SIG-M5 (cell line): ENCODE results near the gene MB21D2.

ENCODE experiments used
- DNase-seq: peaks from one replicate; lab custom pipeline; 2025; lab: John Stamatoyannopoulos, UW

The MB21D2 gene

DNA sequence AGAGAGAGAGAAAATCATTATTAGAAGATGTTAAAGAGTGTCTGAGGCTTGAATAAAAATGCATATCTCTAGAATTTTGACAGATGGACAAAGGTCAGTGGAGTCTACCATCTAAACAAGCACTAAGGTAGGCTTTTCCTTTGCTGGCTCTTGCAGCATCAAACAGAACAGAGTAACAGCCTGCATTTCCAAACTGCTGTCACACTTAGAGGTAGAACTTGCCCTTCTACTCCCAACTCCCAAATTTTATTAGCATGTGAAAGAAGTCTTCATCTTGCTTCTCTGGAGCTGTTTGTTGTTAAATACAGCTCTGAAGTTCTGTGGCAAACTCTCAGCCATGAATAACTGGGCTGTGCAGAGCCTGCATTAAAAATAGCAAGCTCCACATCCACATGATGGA lies 4.1 kb upstream of the MB21D2 start:
- no peak for DNase-seq

DNA sequence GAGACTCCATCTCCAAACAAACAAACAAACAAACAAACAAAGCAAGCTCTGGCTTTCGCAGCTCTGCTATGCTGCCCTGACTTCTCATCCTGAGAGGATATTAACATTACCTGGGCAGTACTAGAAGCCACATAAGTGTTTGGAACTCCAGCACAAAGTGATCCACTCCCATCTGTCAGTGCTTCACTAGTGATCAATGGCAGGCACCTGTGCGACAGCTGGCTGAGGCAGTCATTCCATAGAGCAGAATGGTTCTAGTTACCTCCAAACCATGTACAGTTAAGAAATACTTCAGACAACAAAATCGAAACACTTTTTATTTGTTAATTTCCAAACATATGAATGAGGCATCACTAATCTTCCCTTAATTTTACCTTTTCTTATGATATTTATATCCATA lies 2.8 kb upstream of the MB21D2 start:
- no peak for DNase-seq

DNA sequence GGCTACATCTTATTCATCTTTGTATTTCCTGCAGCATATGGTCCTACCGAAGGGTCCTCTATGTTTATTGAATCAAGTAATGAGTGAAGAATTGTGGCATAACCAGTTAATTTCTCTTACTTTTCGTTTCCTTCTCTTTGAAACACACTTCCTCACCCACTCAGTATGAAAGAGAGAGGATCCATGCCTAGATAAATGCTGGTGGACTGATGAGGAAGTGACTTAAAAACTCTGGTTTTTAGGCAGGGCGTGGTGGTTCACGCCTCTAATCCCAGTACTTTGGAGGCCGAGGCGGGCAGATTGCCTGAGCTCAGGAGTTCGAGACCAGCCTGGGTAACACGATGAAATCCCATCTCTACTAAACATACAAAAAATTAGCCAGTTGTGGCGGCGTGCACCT lies 2.2 kb upstream of the MB21D2 start:
- DNase-seq = no peak

DNA sequence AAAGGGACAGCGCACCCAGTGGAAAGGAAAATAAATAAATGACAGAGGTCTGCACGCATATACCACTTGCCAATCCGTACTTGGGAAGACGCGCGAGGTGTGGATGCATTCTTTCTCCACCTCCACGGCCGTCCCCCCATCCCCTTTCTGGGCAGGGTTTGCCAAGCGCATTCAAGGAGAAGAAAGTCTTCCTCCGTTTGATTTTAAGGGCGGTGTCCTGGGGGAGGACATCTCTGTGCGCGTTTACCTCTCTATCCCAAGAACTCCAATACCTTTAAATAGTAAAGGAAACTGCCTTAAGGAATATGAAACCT lies 576 bp upstream of the MB21D2 start:
- DNase-seq = no peak

DNA sequence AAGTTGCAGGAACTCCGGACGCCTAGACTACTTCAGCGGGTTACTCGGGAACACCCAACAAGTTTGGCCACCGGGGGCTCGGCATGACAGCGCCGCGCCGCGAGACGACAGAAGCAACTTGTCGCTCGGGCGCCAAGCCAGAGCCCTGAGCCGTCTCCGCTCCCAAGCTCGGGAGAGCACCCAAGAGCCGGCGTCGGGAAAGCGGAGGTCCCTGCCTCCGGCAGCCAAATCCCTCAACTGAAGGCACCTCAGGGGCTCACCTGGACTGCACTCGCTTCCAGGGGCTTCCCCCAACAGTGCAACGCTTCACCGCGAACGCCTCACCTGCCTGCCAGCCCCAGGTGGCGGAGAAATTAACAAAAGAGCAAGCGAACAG lies 640 bp downstream of the MB21D2 start:
- DNase-seq = no peak

DNA sequence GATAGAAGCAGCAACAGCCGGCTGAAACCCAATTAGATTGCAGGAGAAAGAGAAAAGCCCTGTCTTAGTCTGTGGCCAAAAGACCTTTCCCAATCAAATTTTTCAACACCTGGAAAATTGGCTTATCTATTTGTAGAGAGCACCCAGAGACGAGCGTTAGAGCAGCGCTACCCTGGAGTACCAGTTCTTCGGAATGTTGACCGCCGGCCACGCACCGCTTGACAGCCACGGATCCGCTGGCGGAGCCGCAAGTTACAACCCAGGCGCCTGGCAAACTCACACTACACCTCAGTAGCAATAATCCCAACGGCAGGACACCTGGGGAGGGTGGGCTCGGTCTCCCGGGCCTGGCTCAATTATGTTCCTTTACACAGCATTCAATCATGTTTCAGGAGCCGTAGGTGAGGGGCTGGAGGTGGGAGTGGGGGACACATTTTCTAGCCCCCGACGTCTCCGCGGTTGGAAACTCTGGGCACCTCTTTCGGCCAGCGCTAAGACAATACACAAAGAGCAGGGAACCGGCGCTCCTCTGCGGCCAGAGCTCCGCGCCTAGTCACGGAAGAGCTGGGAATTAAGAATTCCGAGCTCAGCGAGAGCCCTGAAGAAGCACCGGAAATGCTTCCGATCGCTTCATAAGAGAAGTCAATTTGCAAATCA lies 1.2 kb downstream of the MB21D2 start:
- no peak for DNase-seq

DNA sequence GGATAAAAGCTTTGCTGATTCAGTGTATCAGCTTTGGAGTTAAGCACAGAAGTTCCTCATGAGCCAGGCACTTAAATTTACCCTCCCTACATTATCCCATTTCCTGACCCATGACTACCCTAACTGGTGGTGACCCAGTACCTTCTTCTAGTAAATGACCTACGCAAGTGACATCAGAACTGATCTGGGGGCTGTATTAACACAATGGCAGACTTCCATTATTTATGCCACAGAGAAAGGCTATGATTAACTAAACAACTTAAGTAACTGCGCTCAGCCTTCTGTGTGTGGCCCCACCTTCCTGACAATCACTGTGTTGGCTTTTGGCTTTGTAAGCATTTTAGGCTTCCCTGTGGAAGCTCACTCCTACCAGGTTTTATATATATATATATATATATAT lies 1.9 kb downstream of the MB21D2 start:
- no peak for DNase-seq

DNA sequence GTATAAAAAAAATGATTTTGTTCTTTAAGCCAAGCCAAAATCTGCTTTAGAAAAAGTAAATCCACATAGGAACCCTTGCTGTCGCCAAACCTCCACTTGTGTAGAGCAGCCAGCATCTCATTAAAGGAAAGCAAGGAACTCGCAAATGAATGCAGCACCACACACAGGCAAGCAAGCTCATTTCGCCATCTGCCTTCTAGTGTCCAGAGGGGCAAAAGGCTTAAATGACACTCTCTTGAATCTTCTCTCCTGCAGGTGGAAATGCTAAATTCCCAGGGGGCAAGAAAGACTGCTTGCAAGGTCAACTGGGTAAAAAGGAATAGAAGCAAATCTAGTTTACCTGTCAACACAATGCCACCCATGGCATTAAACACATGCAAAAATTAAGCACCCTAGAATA lies 2.4 kb downstream of the MB21D2 start:
- DNase-seq = no peak

DNA sequence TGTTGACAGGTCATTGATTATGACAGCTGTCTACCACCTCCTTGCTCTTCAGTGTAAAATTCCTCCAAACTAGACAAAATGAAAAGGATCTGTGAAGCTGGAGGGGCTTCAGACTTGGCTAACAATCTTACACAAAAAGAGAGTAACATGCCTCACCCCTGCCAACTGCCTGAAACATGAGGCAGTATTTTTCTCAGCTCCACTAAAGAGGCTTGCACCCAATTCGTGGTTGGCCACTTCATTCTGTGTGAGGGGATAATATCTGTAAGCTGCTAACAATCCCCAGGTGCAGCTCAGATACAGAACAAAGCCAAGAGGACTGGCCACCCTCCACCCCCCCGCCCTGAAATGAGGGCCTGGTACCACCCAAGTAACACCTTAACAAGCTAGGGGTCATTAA lies 2.8 kb downstream of the MB21D2 start:
- DNase-seq = no peak

DNA sequence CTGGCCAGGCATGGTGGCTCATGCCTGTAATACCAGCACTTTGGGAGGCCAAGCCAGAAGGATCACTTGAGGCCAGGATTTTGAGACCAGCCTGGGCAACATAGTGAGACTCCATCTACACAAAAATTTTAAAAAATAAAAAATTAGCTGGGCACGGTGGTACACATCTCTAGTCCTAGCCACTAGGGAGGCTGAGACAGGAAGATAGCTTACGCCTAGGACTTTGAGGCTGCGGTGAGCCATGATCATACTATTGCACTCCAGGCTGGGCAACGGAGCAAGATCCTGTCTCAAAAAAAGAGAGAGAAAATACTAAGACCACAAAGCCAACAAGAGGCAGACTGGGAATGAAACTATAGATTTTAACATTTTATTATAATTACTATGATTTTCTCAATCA lies 4.1 kb downstream of the MB21D2 start:
- no peak for DNase-seq

DNA sequence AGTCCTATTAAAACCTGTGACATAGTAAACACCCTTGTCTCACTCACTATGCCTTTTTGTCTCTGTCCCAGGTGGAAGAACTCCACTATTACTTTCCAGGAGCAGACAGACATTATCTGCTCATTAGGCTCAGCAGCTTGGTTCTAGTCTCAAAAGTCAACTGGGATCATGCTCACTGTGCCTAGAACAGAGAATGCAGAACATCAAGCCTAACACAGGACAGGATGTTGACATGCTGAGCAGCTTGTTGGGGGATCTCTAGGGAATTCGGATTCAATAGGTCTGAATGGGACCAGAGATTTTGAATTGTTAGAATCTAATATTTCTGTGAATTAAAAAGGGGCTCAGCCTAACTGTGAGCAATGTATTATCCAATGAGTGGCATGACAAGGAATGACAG lies 6.4 kb downstream of the MB21D2 start:
- DNase-seq = no peak

DNA sequence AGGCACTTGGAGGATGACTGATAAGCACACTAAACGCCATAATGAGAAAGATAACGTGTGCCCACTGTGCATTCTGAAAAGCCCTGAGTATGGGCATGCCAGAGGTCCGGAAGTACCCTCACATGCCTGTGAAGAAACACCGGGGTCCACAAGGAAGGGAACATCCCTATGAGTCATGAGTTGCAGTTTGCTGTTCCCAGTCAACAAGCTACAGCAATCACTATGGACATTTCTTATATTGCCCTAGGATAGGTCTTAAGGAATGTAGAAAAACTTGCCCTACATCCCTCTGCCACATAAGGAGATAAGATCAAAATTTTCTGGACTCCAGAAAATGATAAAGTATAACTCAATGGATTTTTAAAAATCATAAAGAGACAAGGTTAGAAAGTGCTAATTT lies 9.9 kb downstream of the MB21D2 start:
- DNase-seq = no peak

DNA sequence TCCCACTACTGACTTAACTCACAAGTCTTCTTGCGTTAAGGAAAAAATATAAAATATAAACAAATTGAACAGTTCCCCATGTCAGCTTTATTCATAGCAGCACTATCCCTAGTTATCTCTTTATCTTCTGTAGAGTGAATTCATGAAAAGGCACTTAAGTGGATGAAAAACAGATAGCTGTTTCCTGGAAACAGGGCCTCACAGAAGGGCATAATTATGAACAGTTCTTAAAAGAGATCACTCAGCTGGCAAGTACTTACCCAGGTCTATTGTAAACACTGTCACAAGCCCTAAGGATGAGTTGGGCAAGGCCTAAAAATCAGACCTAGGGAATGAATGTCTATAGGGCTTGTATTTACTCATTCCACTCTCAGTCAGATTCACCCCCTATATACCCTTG lies 10.7 kb downstream of the MB21D2 start:
- no peak for DNase-seq

DNA sequence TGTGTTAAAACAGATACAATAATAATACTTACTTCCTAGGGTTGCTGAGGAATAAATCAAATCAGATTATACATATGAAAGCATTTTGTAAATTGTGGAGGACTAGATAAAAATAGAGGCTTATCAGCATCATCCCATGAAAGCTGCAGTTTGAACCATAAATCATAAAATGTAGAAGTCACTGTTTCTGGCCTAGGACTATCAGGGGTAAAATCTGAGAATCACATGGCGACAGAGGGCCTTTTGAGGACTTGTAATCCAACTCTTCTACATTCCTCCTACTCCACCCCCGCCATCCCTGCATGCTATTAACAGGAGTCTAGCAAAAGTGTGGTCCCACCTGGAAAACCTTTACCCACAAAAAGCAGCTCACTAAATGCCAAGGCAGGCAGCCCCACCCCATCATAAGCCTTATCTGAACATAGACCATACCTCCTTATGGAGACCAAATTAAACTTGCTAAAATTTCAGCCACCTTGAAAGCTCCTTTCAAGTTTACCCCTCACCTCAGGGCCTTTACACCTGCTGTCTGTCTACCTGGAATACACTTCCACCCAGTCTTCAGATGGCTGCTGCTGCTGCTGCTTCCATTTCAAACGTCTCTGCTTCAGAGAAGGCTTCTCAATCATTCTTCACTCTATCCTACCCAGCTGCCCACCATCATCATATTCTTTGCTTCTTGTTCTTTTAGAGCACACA lies 11.5 kb downstream of the MB21D2 start:
- no peak for DNase-seq

DNA sequence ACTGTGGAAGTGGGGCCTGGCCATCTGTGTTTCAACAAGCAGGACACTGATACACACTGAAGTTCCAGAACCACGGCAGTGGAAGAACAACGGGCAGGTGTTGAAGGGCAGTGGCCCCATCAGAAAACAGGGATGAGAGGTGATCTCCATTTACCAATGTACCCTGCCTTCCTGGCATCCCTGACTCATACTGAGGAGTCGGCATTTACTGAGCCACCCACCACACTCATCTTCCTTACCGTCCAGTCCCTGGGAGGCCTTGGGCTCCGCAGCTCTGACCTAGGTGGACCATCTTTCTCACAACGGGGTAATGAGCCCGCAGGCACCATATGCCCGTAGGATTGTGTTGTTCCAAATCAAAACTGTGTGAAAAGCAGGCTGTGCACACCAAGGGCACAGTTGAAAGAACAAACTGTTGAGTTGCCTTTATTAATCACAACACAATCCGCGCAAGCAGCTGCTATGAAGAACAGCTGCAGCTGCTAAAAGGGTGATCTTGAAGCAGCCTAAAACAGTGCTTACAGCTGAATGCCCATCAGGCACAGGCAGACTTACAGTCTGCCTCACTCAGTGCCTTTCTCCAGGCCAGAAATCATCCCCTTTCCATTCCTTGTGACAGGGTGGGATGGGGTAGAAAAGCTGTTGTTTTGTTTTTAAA lies 12.9 kb downstream of the MB21D2 start:
- DNase-seq = no peak

DNA sequence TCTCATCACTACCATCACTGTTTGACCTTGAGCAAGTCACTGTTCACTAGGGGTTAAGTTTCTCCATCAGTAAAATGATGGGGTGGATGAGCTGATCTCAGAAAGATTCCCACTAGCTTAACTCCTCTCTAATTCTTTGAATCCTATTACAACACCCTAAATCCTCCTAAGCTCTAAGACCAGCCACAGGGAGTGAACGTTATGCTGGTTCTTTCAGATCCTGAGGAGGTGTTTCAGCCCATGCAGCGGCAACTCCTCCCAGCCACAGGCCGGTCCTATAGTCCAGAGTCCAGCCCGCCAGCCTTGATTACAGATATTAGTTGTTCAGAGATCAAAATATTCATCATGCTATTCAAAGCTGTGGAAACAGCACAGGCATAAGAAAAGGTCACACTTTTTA lies 15.1 kb downstream of the MB21D2 start:
- no peak for DNase-seq

DNA sequence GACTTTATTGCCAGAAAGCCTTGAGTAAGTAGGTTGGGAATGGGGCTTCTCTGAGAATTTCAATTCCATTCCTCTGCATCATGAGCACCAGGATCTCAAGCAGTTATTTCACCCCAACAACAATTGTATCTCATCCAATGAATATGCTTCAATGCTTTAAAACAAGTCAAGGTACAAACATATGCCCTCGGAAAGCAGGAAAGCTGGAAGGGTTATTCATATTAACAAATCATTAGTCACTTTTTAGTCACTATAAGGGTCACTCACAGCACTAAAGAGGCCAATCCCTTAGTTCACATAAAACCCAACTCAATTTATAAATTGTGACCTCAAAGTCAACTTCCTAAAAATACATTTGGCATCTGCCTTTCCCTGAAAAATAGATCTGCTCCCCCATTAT lies 16.2 kb downstream of the MB21D2 start:
- no peak for DNase-seq

DNA sequence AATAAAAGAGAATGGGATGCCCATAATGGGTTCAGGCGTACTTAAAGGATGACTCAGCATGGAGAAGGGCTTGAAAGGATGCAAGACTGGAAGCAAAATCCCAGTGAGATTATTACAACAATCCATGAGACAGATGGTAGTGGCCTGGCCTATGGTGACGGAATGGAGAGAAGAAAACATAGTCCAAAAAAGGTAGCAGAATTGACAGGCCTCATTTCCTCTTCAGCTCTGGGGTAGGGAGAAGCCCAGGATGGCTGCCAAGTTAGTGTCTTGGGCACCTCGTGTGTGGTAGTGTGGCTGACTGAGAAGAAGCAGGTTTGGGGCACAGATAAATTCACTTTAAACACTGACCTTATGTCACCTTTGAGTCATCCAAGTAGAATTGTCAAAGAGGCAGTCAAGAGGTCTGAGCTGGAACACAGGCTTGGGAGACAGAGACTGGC lies 18.1 kb downstream of the MB21D2 start:
- DNase-seq = no peak

DNA sequence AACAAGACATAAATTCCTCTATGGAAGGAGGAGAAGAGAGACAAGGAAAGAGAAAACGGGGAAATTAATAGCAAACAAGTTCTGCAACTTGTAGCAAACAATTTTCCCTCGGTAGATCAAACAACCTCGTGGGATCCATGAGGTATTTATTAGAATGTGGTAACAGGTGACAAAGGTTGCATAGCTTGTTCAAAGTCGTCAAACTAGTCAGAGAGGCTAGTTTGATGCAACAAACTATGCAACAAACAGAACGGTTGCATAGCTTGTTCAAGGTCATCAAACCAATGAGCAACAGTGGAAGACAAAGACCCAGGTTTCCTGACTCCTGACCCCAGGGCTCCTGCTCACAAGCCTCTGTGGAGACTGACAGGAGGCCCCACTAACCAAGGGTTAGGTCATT lies 20.7 kb downstream of the MB21D2 start:
- no peak for DNase-seq

DNA sequence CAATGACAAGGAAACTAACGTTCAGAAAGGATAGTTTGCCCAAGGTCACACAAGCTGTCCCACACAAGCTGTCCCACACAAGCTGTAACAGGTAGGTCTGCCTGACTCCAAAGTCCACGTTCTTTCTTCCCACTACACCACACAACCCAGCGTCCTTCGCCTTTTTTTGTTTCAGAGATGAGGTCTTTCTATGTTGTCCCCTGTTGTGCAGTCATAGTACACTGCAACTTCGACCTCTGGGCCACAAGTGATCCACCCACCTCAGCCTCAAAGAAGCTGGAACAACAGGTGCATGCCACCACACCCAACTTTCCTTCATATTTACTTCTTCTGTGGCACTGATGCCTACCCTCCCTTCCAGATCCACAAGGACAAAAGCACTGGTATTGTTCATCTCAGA lies 21.4 kb downstream of the MB21D2 start:
- no peak for DNase-seq

DNA sequence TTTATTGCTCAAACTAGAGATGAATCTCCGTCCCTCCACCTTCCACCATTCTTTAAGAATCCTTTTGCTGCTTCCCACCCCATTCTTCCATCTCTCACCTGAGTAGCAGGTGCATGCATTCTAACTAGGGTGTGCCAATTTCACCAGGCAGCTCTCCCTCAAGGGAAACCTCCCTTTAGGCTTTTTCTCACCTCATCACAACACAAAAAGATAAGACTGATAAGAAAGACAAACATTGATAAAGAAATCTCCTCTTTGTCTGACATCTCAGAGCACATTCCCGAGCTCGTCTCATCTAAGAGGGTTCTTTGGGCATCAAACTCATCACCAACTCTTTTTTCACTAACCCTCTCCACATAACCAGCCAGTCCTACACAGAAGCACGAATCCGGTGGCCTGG lies 23.0 kb downstream of the MB21D2 start:
- no peak for DNase-seq

DNA sequence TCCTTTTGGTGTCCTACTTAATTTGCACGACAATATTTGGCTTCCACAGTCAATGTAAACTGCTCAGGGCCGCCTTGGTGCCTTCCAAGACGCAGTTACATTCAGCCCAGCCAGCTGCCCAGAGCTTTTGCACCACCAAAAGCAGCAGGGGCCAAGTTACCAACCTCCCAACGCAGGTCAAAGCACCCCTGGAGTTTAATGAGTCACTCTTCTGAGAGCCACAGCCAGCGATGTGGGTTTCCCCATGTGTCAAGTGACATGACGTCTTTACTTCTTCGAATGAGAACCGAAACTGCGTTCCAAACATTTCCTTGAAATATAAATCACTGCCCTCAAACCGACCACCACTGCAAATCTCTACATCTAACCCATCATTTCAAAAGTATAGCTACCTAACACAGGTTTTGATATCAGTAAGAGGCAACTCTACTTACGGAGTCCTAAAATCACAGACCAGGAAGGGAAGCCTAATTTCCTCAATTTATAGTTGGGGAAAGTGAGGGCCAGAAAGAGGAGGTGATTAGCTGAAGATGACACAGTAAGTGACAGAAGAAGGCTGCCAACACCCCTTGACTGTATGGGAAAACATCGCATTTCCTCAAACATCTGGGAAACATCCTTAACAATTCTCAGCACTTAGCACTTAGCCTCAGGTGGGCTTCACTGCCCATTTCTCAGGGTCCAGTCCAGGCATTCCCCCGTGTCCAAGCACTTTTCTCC lies 24.5 kb downstream of the MB21D2 start:
- DNase-seq = no peak
